C4-2B (cell line): Measurements from ENCODE around the gene SEZ6.

Source experiments
- CTCF ChIP-seq: fragments of 450-650 bp; conservative IDR thresholded peaks from 2 replicates; pipeline ENCODE4 v1.5.1; 2017; ENCODE audit warnings: mild to moderate bottlenecking
- ZFX ChIP-seq: fragments of 450-650 bp; IDR thresholded peaks from 2 replicates; pipeline ENCODE4 v1.6.1; 2017

GRCh38 chr17:28940675-28941074 is 65.2 kb downstream of the SEZ6 start:
- TF ChIP-seq CTCF (no peak), ZFX (no peak)
